Esophagus mucosa (tissue), 1 donor: Measurements from ENCODE around the gene CDHR3. TPM values are rescaled to one million over a fixed set of nuclear protein-coding genes. Genes with fewer than 3 reads are reported as not detected.

ENCODE experiments used
- ATAC-seq: fragments of 200-7000 bp; cut with Tn5 transposase; one replicate; pipeline ENCODE4 v1.9.1; 2020
- total RNA-seq: library from RNA; stranded (reverse); gene quantifications from one replicate; pipeline ENCODE4 v1.2.4, GENCODE V29; 2023
- donor health status: DM: yes; HTN: yes; CAD: no.

The CDHR3 gene
- total RNA-seq, 1 donor from 2014 or later = 1.00 TPM

- no peak for ATAC-seq
These were observed 91.3 kb downstream of the CDHR3 start for GRCh38 chr7:106054156-106054910.

GRCh38 chr7:106054971-106055532, 92.0 kb downstream of the CDHR3 start:
- no peak for ATAC-seq

- peak; percentile 72 for ATAC-seq
These were observed 93.6 kb downstream of the CDHR3 start for GRCh38 chr7:106056513-106057203.

- ATAC-seq = no peak
These were observed 94.3 kb downstream of the CDHR3 start for GRCh38 chr7:106057204-106057961.

- ATAC-seq = peak; percentile 87
These were observed 95.2 kb downstream of the CDHR3 start for GRCh38 chr7:106057962-106058927.

GRCh38 chr7:106058928-106059324, 95.9 kb downstream of the CDHR3 start:
- ATAC-seq = no peak

GRCh38 chr7:106059556-106059955, 96.5 kb downstream of the CDHR3 start:
- no peak for ATAC-seq

GRCh38 chr7:106060394-106060920, 97.4 kb downstream of the CDHR3 start:
- ATAC-seq = no peak

GRCh38 chr7:106061301-106061979, 98.4 kb downstream of the CDHR3 start:
- ATAC-seq = no peak

GRCh38 chr7:106062006-106062405, 98.9 kb downstream of the CDHR3 start:
- peak; percentile 45 for ATAC-seq

- ATAC-seq = peak; percentile 10
These were observed 99.5 kb downstream of the CDHR3 start for GRCh38 chr7:106062521-106062931.

- no peak for ATAC-seq
These were observed 100.0 kb downstream of the CDHR3 start for GRCh38 chr7:106063024-106063423.

- ATAC-seq = no peak
These were observed 100.6 kb downstream of the CDHR3 start for GRCh38 chr7:106063692-106064091.

GRCh38 chr7:106064316-106064715, 101.3 kb downstream of the CDHR3 start:
- no peak for ATAC-seq

GRCh38 chr7:106064771-106065574, 101.9 kb downstream of the CDHR3 start:
- ATAC-seq = peak; percentile 81

GRCh38 chr7:106065575-106066500, 102.8 kb downstream of the CDHR3 start:
- ATAC-seq = no peak

GRCh38 chr7:106067678-106068077, 104.6 kb downstream of the CDHR3 start:
- ATAC-seq = no peak

GRCh38 chr7:106068538-106068961, 105.5 kb downstream of the CDHR3 start:
- no peak for ATAC-seq

- ATAC-seq = peak; percentile 21
These were observed 105.9 kb downstream of the CDHR3 start for GRCh38 chr7:106068986-106069385.
